A549 (cell line): ENCODE results near the gene ARVCF.

Experiments
- CHD4 ChIP-seq: fragments of 200-600 bp; sonication (generic); IDR thresholded peaks from 2 replicates; pipeline ENCODE4 v1.6.1; 2016; ENCODE audit warnings: antibody characterized with exemption, mild to moderate bottlenecking, borderline replicate concordance
- CTCF ChIP-seq: fragments of >200 bp; sonication (Bioruptor Twin); formaldehyde crosslinking; IDR thresholded peaks from 3 replicates; pipeline ENCODE4 v1.5.1; 2016
- EP300 ChIP-seq, 2 experiments: fragments of >200 bp; sonication (Bioruptor Twin); formaldehyde crosslinking; IDR thresholded peaks; 2 replicates in 1 of 2; 3 replicates in 1 of 2; pipeline ENCODE4 v1.6.1; 2016 to 2017
- ESRRA ChIP-seq: fragments of 150-350 bp; IDR thresholded peaks from 2 replicates; pipeline ENCODE4 v1.6.1; 2014; ENCODE audit warnings: mild to moderate bottlenecking, low read length, borderline replicate concordance
- JUNB ChIP-seq: fragments of >200 bp; sonication (Bioruptor Twin); formaldehyde crosslinking; IDR thresholded peaks from 2 replicates; pipeline ENCODE4 v1.6.1; 2016
- MAFK ChIP-seq: fragments of 450-650 bp; IDR thresholded peaks from 2 replicates; pipeline ENCODE4 v1.6.1; 2014; ENCODE audit not compliant: partially characterized antibody
- MAX ChIP-seq: IDR thresholded peaks from 2 replicates; pipeline ENCODE4 v1.6.1; 2012
- MAZ ChIP-seq: fragments of 150-350 bp; IDR thresholded peaks from 2 replicates; pipeline ENCODE4 v1.6.1; 2014; ENCODE audit warnings: antibody characterized with exemption, low read depth, low read length, borderline replicate concordance
- POLR2A ChIP-seq: IDR thresholded peaks from 2 replicates; pipeline ENCODE4 v1.6.1; 2012; ENCODE audit warnings: mild to moderate bottlenecking, low read length
- RFX5 ChIP-seq: fragments of 450-650 bp; IDR thresholded peaks from 2 replicates; pipeline ENCODE4 v1.7.1; 2014; ENCODE audit warnings: antibody characterized with exemption, mild to moderate bottlenecking, moderate library complexity

GRCh38 chr22:20032407-20032991 lies 15.9 kb upstream of the ARVCF start:
- TF ChIP-seq MAZ (no peak), ESRRA (no peak), CTCF (no peak), MAFK (no peak), POLR2A (no peak), MAX (no peak), JUNB (no peak), CHD4 (no peak), RFX5 (no peak), EP300 (IDR thresholded peaks at IDR 0.05) (no peak)
